ENCODE measurements around the gene ESRP2. TPM values are rescaled to one million over a fixed set of nuclear protein-coding genes. Genes with fewer than 3 reads are reported as not detected.

Gene ESRP2
- total and polyA plus RNA-seq, 2 donors (not counting 3 experiments of a cell fraction or from before 2014, with no cell fraction given), result 0.57 to 0.66 TPM

DNA sequence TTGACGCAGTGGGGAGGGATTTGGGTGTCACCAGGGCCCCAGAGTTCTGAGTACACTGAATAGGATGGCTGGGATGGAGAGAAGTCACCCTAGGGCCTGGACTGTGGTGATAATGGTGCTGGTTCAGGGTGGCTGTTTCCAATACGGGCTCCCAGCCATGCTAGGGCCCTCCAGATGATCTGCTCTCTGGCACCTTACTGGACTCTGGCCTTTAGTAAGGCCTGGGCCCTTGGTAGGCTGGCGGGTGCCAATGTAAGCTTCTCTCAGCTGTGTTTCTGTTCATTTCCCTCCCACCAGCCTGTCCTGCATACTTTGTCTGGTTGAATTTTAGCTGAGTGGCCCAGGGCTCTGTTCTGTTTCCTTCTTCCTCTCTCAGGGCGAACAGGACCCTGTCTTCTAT, 12.0 kb upstream of the ESRP2 start:
- no peak overlapping the region for H3K9ac ChIP-seq (replicated peaks; ENCODE audit: extremely low read depth, insufficient read depth, low read length)
- H2AFZ ChIP-seq (ENCODE audit: low read depth, low read length), result no peak overlapping the region
- H3K9me1 ChIP-seq (replicated peaks; ENCODE audit: control insufficient read depth, extremely low read depth, insufficient read depth, low read length), result no peaks in the 10 kb centered on the region
- FAIRE-seq (no peak), DNase-seq (ENCODE audit: low read depth, low spot score) (no peak)
- intact Hi-C loops (cut with micrococcal nuclease) (no loop called here), dilution Hi-C loops (cut with MboI; ENCODE audit: extremely low pct_ligation_motif_present, low sequenced_read_pairs) (no loop called here)
- H3K4me3 ChIP-seq (replicated peaks in 1 of 3; ENCODE audit: insufficient read depth in 1 of 3, low read depth in 1 of 3, low read length in 3 of 3), result no peak overlapping the region
- peaks cover 0 to 3% of the 10 kb centered on the region in 2 experiments for H3K36me3 ChIP-seq (ENCODE audit: control insufficient read depth in 2 of 2, extremely low read depth in 1 of 2, insufficient read depth in 2 of 2, low read length in 2 of 2)
- H3K27me3 ChIP-seq (ENCODE audit: control insufficient read depth in 2 of 2, insufficient read depth in 2 of 2, low read length in 2 of 2), result no peaks in the 10 kb centered on the region
- CTCF ChIA-PET, result interaction anchor here (5.8 kb wide), 1 partner anchor 14 kb away, joined by 33 read pairs; no protein-coding TSS in a partner anchor
- no peaks in the 10 kb centered on the region for H3K9me3 ChIP-seq (replicated peaks; ENCODE audit: control insufficient read depth, insufficient read depth, low read length)
- TF ChIP-seq FOS (IDR thresholded peaks at IDR 0.05; ENCODE audit: borderline replicate concordance, insufficient read depth, low read length) (no peak), POLR2AphosphoS5 (IDR thresholded peaks at IDR 0.05; ENCODE audit: insufficient read depth, low read depth, low read length) (no peak), JUN (IDR thresholded peaks at IDR 0.05; ENCODE audit: borderline replicate concordance, insufficient read depth, insufficient read length, low read depth) (no peak), EZH2 (IDR thresholded peaks at IDR 0.05; ENCODE audit: borderline replicate concordance, low read depth, low read length, severe bottlenecking) (no peak), MYC (IDR thresholded peaks at IDR 0.05; ENCODE audit: low read depth, low read length) (no peak), GATA2 (IDR thresholded peaks at IDR 0.05; ENCODE audit: insufficient read depth, insufficient read length, low read depth, low read length) (no peak), POLR2A (IDR thresholded peaks at IDR 0.05; ENCODE audit: low read depth, low read length) (no peak)
- TF ChIP-seq, protein P1, sequence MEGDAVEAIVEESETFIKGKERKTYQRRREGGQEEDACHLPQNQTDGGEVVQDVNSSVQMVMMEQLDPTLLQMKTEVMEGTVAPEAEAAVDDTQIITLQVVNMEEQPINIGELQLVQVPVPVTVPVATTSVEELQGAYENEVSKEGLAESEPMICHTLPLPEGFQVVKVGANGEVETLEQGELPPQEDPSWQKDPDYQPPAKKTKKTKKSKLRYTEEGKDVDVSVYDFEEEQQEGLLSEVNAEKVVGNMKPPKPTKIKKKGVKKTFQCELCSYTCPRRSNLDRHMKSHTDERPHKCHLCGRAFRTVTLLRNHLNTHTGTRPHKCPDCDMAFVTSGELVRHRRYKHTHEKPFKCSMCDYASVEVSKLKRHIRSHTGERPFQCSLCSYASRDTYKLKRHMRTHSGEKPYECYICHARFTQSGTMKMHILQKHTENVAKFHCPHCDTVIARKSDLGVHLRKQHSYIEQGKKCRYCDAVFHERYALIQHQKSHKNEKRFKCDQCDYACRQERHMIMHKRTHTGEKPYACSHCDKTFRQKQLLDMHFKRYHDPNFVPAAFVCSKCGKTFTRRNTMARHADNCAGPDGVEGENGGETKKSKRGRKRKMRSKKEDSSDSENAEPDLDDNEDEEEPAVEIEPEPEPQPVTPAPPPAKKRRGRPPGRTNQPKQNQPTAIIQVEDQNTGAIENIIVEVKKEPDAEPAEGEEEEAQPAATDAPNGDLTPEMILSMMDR (IDR thresholded peaks at IDR 0.05; ENCODE audit: extremely low read depth in 1 of 2, insufficient read depth in 1 of 2, low read depth in 1 of 2, low read length in 2 of 2), result no peak
- TF ChIP-seq, protein P2, sequence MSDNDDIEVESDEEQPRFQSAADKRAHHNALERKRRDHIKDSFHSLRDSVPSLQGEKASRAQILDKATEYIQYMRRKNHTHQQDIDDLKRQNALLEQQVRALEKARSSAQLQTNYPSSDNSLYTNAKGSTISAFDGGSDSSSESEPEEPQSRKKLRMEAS (IDR thresholded peaks at IDR 0.05; ENCODE audit: insufficient read depth, insufficient read length), result no peak
- no peaks in the 10 kb centered on the region for H4K20me1 ChIP-seq (replicated peaks; ENCODE audit: control insufficient read depth, extremely low read depth, insufficient read depth, low read length)
- H3K4me2 ChIP-seq (ENCODE audit: insufficient read depth, low read length), result no peak overlapping the region
- H3K27ac ChIP-seq (ENCODE audit: insufficient read depth, low read depth, low read length), result no peak overlapping the region
- no TSS peak for BruUV-seq (replicated peaks)
- POLR2A ChIA-PET, result no interaction called here
- no peaks in the 10 kb centered on the region for H3K79me2 ChIP-seq (ENCODE audit: control insufficient read depth, insufficient read depth, low read length)
- peaks cover 9% of the 10 kb centered on the region for H3K4me1 ChIP-seq (ENCODE audit: control insufficient read depth, extremely low read depth, insufficient read depth, low read length)
